ENCODE data around the gene FAS.

DNA sequence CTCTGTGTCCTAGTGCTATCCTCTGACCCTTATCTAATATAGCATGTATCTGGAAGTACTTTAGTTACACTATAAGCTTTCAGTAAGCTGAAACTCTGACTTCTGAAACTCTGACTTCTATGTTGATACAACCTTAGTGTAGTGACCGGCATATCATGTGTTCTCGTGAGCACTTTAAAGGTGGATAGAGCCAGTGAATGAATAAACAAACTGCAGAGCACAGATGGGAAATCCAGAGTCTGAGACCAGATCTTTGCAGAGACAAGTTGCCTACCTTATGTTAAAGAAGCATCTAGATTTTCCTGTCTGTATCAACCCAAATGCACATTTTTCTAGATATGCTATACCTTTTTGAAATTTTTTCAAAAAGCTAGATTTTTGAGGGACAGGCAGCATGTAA, 41.5 kb upstream of the FAS start:
- TF ChIP-seq POLR2A (IDR thresholded peaks at IDR 0.05) (no peak), POLR2AphosphoS5 (IDR thresholded peaks at IDR 0.05) (no peak), EP300 (IDR thresholded peaks at IDR 0.05) (no peak)
- TF ChIP-seq, protein P1, sequence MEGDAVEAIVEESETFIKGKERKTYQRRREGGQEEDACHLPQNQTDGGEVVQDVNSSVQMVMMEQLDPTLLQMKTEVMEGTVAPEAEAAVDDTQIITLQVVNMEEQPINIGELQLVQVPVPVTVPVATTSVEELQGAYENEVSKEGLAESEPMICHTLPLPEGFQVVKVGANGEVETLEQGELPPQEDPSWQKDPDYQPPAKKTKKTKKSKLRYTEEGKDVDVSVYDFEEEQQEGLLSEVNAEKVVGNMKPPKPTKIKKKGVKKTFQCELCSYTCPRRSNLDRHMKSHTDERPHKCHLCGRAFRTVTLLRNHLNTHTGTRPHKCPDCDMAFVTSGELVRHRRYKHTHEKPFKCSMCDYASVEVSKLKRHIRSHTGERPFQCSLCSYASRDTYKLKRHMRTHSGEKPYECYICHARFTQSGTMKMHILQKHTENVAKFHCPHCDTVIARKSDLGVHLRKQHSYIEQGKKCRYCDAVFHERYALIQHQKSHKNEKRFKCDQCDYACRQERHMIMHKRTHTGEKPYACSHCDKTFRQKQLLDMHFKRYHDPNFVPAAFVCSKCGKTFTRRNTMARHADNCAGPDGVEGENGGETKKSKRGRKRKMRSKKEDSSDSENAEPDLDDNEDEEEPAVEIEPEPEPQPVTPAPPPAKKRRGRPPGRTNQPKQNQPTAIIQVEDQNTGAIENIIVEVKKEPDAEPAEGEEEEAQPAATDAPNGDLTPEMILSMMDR (IDR thresholded peaks at IDR 0.05): no peak

Data from suprapubic skin (tissue), 4 donors.